Glutamatergic neuron (in vitro differentiated cells): ENCODE data around the gene EFHD1. TPM values are rescaled to one million over a fixed set of nuclear protein-coding genes. Genes with fewer than 3 reads are reported as not detected.
"Not testable (repeated sequence)": the region's sequence is repeated elsewhere in the genome, so short reads cannot be mapped to it uniquely, and the experiment has no call there.

Experiments
- DNase-seq: peaks from one replicate; pipeline ENCODE4 v3.0.0; 2022
- H3K27ac Mint-ChIP-seq: one replicate; pipeline ENCODE4 v1.8.0; 2020; ENCODE audit warnings: mild to moderate bottlenecking, mixed read lengths, inconsistent platforms; ENCODE audit not compliant: unreplicated experiment
- H3K27me3 Mint-ChIP-seq: one replicate; pipeline ENCODE4 v1.8.0; 2020; ENCODE audit warnings: mild to moderate bottlenecking, moderate library complexity, mixed read lengths, inconsistent platforms; ENCODE audit not compliant: unreplicated experiment
- H3K36me3 Mint-ChIP-seq: one replicate; pipeline ENCODE4 v1.8.0; 2020; ENCODE audit warnings: mild to moderate bottlenecking, mixed read lengths, inconsistent platforms; ENCODE audit not compliant: unreplicated experiment
- H3K4me1 Mint-ChIP-seq: one replicate; pipeline ENCODE4 v1.8.0; 2020; ENCODE audit warnings: mild to moderate bottlenecking, low read depth, mixed read lengths, inconsistent platforms; ENCODE audit not compliant: unreplicated experiment
- H3K4me3 Mint-ChIP-seq: one replicate; pipeline ENCODE4 v1.8.0; 2020; ENCODE audit warnings: mild to moderate bottlenecking, mixed read lengths, inconsistent platforms; ENCODE audit not compliant: unreplicated experiment
- H3K9me3 Mint-ChIP-seq: one replicate; pipeline ENCODE4 v1.8.0; 2020; ENCODE audit warnings: mild to moderate bottlenecking, moderate library complexity, mixed read lengths, inconsistent platforms; ENCODE audit not compliant: unreplicated experiment
- CTCF ChIP-seq: fragments of 200-600 bp; sonication (generic); IDR thresholded peaks from one replicate; pipeline ENCODE4 v1.5.0; 2021; ENCODE audit not compliant: partially characterized antibody, unreplicated experiment
- total RNA-seq: library from RNA; stranded (reverse); fragmentation: NEBNext Ultra II Directional; extraction: Animal tissue kit (Norgen Biotek cat#: 25700); gene quantifications from one replicate; pipeline ENCODE4 v1.2.1, GENCODE V29; 2021; ENCODE audit not compliant: unreplicated experiment

Gene EFHD1
- total RNA-seq, 1 donor from 2014 or later, result 0.71 TPM

GRCh38 chr2:232707076-232707475 is 73.7 kb downstream of the EFHD1 start:
- H3K9me3 Mint-ChIP-seq, result no peaks in the 10 kb centered on the region
- no peaks in the 10 kb centered on the region for H3K36me3 Mint-ChIP-seq
- H3K27me3 Mint-ChIP-seq, result no peaks in the 10 kb centered on the region
- DNase-seq, result no peak
- H3K27ac Mint-ChIP-seq, result no peak overlapping the region
- no peak for TF ChIP-seq CTCF
- no peak overlapping the region for H3K4me3 Mint-ChIP-seq
- peaks cover 1% of the 10 kb centered on the region for H3K4me1 Mint-ChIP-seq

GRCh38 chr2:232713505-232713904 is 80.1 kb downstream of the EFHD1 start:
- no peak for DNase-seq
- no peak for TF ChIP-seq CTCF
- Mint-ChIP-seq H3K27me3 (no peaks in the 10 kb centered on the region), H3K4me1 (peaks cover 8% of the 10 kb centered on the region), H3K36me3 (no peaks in the 10 kb centered on the region), H3K9me3 (no peaks in the 10 kb centered on the region), H3K27ac (no peak overlapping the region), H3K4me3 (no peak overlapping the region)

- Mint-ChIP-seq H3K4me3 (no peak overlapping the region), H3K9me3 (peaks cover 2% of the 10 kb centered on the region), H3K27ac (no peak overlapping the region), H3K4me1 (peaks cover 8% of the 10 kb centered on the region), H3K36me3 (no peaks in the 10 kb centered on the region), H3K27me3 (no peaks in the 10 kb centered on the region)
- no peak for DNase-seq
- TF ChIP-seq CTCF, result no peak
Measured at GRCh38 chr2:232714969-232715368, 81.6 kb downstream of the EFHD1 start.

- not testable (repeated sequence) for H3K9me3 Mint-ChIP-seq
Measured at GRCh38 chr2:232720056-232720455, 86.7 kb downstream of the EFHD1 start.

GRCh38 chr2:232721261-232721660 is 87.9 kb downstream of the EFHD1 start:
- peaks cover 6% of the 10 kb centered on the region for H3K4me1 Mint-ChIP-seq
- H3K4me3 Mint-ChIP-seq, result no peak overlapping the region
- no peak for TF ChIP-seq CTCF
- H3K9me3 Mint-ChIP-seq, result peaks cover 4% of the 10 kb centered on the region
- DNase-seq, result no peak
- H3K27me3 Mint-ChIP-seq, result no peaks in the 10 kb centered on the region
- H3K36me3 Mint-ChIP-seq, result no peaks in the 10 kb centered on the region
- H3K27ac Mint-ChIP-seq, result no peak overlapping the region

More at GRCh38 chr2:232720056-232720455, 86.7 kb downstream of the EFHD1 start:
- H3K36me3 Mint-ChIP-seq, H3K4me3 Mint-ChIP-seq, DNase-seq, H3K27ac Mint-ChIP-seq, H3K27me3 Mint-ChIP-seq: not testable (repeated sequence)
- peaks cover 11% of the 10 kb centered on the region for H3K4me1 Mint-ChIP-seq

- H3K4me1 Mint-ChIP-seq, result peaks cover 6% of the 10 kb centered on the region
Measured at GRCh38 chr2:232721882-232722281, 88.5 kb downstream of the EFHD1 start.

More at GRCh38 chr2:232721882-232722281, 88.5 kb downstream of the EFHD1 start:
- H3K36me3 Mint-ChIP-seq, result no peaks in the 10 kb centered on the region
- no peaks in the 10 kb centered on the region for H3K27me3 Mint-ChIP-seq
- no peak overlapping the region for H3K27ac Mint-ChIP-seq
- peaks cover 4% of the 10 kb centered on the region for H3K9me3 Mint-ChIP-seq
- no peak for DNase-seq
- H3K4me3 Mint-ChIP-seq, result no peak overlapping the region
- TF ChIP-seq CTCF, result no peak
